Anterior cingulate cortex (tissue), 58 donors: ENCODE measurements around the gene TP53TG3C.
"Not testable (repeated sequence)": the region's sequence is repeated elsewhere in the genome, so short reads cannot be mapped to it uniquely, and the experiment has no call there.

ENCODE experiments used
- DNase-seq, 58 donors: peaks; one replicate each; lab custom pipeline; 2025; lab: John Stamatoyannopoulos, UW

The TP53TG3C gene

GRCh38 chr16:33193926-33194325 is at the start of gene TP53TG3C:
Gene TP53TG3C, plus strand, starts transcription at chr16:33194226. Its CDS starts 68 bp downstream, at chr16:33194294.
- DNase-seq, result not testable (repeated sequence)
